ENCODE data around the gene CENPF.

CENPF gene

GRCh38 chr1:214582289-214582891 lies 20.6 kb upstream of the CENPF start:
- Mint-ChIP-seq H3K36me3 (ENCODE audit: low read depth) (peaks cover 4% of the 10 kb centered on the region), H3K9me3 (peaks cover 8% of the 10 kb centered on the region), H3K4me1 (no peaks in the 10 kb centered on the region), H3K4me3 (no peak overlapping the region), H3K27me3 (ENCODE audit: low read depth) (no peaks in the 10 kb centered on the region), H3K27ac (no peak overlapping the region)
- TF ChIP-seq CTCF (IDR thresholded peaks at IDR 0.05; ENCODE audit: unreplicated experiment in 3 of 3): no peak

- no peak for TF ChIP-seq CTCF (IDR thresholded peaks at IDR 0.05; ENCODE audit: unreplicated experiment in 3 of 3)
- Mint-ChIP-seq H3K4me3 (no peak overlapping the region), H3K36me3 (ENCODE audit: low read depth) (peaks cover 1% of the 10 kb centered on the region), H3K27ac (no peak overlapping the region), H3K27me3 (ENCODE audit: low read depth) (no peaks in the 10 kb centered on the region), H3K4me1 (no peaks in the 10 kb centered on the region), H3K9me3 (peaks cover under 1% of the 10 kb centered on the region)
Measured at GRCh38 chr1:214583113-214583512, 19.9 kb upstream of the CENPF start.

- Mint-ChIP-seq H3K4me3 (no peak overlapping the region), H3K9me3 (no peaks in the 10 kb centered on the region), H3K27ac (no peak overlapping the region), H3K27me3 (ENCODE audit: low read depth) (no peaks in the 10 kb centered on the region), H3K4me1 (no peaks in the 10 kb centered on the region), H3K36me3 (ENCODE audit: low read depth) (no peaks in the 10 kb centered on the region)
- TF ChIP-seq CTCF (IDR thresholded peaks at IDR 0.05; ENCODE audit: unreplicated experiment in 3 of 3): no peak
Measured at GRCh38 chr1:214583824-214584554, 19.0 kb upstream of the CENPF start.

- Mint-ChIP-seq H3K27ac (no peak overlapping the region), H3K4me1 (no peaks in the 10 kb centered on the region), H3K27me3 (ENCODE audit: low read depth) (no peaks in the 10 kb centered on the region), H3K4me3 (no peak overlapping the region), H3K36me3 (ENCODE audit: low read depth) (no peaks in the 10 kb centered on the region), H3K9me3 (no peaks in the 10 kb centered on the region)
- TF ChIP-seq CTCF (IDR thresholded peaks at IDR 0.05; ENCODE audit: unreplicated experiment in 3 of 3): peak; percentile 58 to 86 (median 58)
Measured at GRCh38 chr1:214584805-214585766, 17.9 kb upstream of the CENPF start.

GRCh38 chr1:214586621-214587020 lies 16.4 kb upstream of the CENPF start:
- Mint-ChIP-seq H3K9me3 (no peaks in the 10 kb centered on the region), H3K36me3 (ENCODE audit: low read depth) (no peaks in the 10 kb centered on the region), H3K4me1 (no peaks in the 10 kb centered on the region), H3K4me3 (no peak overlapping the region), H3K27ac (no peak overlapping the region), H3K27me3 (ENCODE audit: low read depth) (peaks cover 4% of the 10 kb centered on the region)
- TF ChIP-seq CTCF (IDR thresholded peaks at IDR 0.05; ENCODE audit: unreplicated experiment in 3 of 3): no peak

Measured in nephron (organoid).